ENCODE data around the gene UGGT1.

DNA sequence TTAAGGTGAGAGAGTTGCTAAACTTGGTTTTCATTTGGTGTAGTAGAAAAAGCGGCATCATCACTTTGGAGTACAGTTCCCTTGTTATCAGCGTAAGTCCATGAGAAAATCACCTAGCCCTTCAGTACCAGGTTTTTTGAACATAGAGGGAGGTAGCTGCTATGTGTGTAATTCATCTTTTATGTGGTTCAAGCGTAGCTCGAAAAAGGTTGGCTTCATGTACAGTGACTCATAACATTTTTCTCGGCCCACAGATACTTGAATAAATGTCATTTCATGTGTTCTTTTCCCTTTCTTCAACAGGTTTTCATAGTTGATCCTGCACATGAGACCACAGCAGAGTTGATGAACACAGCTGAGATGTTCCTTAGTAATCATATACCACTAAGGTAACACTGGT, 43.6 kb downstream of the UGGT1 start:
- TF ChIP-seq, protein P1, sequence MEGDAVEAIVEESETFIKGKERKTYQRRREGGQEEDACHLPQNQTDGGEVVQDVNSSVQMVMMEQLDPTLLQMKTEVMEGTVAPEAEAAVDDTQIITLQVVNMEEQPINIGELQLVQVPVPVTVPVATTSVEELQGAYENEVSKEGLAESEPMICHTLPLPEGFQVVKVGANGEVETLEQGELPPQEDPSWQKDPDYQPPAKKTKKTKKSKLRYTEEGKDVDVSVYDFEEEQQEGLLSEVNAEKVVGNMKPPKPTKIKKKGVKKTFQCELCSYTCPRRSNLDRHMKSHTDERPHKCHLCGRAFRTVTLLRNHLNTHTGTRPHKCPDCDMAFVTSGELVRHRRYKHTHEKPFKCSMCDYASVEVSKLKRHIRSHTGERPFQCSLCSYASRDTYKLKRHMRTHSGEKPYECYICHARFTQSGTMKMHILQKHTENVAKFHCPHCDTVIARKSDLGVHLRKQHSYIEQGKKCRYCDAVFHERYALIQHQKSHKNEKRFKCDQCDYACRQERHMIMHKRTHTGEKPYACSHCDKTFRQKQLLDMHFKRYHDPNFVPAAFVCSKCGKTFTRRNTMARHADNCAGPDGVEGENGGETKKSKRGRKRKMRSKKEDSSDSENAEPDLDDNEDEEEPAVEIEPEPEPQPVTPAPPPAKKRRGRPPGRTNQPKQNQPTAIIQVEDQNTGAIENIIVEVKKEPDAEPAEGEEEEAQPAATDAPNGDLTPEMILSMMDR (IDR thresholded peaks at IDR 0.05; ENCODE audit: insufficient read depth, low read length, poor library complexity, severe bottlenecking), result no peak
- TF ChIP-seq EZH2phosphoT487 (conservative IDR thresholded peaks at IDR 0.05; ENCODE audit: low read length), result no peak

Data from SU-DHL-6 (cell line).